ENCODE data around the gene SPO11. TPM values are rescaled to one million over a fixed set of nuclear protein-coding genes. Genes with fewer than 3 reads are reported as not detected.

SPO11 gene
- total RNA-seq, 1 experiment from 2014 or later, result not detected

DNA sequence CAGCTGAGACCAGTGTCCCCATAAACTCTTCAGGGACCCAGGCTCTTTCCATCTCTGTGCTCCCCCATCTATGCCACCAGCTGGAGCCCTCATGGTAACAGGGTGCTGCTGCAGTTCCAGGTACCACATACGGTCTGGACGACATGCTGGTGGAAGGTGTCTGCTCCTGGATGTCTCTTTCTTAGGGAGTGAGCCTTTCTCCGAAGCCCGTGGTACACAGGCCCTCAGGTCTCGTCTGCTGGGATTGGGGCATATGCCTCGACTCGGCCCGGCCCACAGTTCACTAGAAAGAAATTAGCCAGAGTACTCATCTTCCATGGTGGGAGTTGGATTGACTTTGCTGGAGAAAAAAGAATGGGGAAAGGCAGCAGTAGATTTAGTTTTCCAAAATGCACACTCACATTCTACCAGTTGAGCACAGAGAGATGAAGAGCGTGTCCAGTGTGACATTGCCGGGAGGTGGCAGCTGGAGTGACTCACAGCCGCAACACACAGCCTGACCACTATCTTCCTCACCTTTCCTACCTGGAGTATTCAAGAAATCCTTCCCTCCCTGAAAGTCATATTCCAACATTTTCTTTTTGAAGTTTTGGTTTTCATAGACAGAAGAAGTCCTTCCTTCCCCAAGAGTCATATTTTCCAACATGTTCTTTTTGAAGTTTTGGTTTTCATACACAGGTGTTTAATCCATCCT is 18.6 kb upstream of the SPO11 start:
- no peak for DNase-seq (ENCODE audit: low spot score)

DNA sequence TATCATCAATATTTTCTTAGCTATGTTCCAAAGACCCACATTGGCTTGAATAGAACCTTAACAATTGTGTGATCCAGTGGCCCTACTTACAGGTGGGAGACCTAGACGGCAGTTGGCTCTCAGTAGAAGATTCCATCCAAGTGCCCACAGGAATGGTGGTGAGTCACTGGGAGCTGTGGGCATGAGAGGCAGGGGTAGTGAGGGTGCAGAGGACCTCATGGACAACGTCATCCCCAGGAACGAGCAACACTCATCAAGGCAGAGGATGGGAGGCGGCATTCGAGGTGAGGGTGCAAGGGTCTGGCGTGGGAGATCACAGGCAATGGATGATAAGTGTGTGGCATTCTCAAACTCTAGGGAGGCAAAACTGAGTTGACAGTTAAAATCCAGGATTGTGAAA is 17.5 kb upstream of the SPO11 start:
- DNase-seq (ENCODE audit: low spot score), result no peak

DNA sequence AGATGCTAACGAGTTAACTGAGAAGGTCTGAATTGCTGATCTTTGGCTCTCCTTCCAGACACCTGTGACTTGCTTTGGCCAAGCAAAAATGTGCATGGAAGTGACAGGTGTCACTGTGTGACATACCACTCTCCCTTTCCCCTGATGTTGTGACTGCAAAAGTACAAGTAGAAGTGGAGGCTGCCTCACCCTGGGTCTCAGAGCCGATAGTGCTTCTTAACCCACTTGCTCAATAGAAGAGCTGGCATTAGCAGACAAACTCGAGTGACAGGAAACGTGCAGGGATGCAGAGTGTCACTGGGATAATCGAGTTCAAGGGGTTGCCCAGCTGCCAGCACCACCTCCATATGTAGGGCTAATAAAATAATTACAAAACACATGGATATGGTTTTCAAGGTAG is 16.4 kb upstream of the SPO11 start:
- DNase-seq (ENCODE audit: low spot score), result no peak

DNA sequence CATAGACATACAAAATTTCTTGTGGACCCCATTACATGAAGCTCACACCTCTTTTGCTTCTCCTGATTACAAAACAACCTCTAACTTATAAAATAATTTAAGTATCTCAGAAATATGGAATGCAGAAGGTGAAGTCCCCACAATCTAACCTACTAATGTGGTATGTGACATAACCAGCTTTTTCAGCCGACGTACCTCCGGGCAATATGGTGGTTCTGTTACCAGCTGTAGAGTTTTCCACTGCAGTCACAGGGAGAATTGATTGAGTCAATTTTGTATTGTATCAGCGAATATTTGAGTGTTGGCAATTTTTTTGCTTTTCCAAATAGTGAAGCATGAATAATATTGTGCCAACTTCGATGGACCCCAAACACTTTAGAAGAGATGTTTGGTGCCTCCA is 15.7 kb upstream of the SPO11 start:
- no peak for DNase-seq (ENCODE audit: low spot score)

DNA sequence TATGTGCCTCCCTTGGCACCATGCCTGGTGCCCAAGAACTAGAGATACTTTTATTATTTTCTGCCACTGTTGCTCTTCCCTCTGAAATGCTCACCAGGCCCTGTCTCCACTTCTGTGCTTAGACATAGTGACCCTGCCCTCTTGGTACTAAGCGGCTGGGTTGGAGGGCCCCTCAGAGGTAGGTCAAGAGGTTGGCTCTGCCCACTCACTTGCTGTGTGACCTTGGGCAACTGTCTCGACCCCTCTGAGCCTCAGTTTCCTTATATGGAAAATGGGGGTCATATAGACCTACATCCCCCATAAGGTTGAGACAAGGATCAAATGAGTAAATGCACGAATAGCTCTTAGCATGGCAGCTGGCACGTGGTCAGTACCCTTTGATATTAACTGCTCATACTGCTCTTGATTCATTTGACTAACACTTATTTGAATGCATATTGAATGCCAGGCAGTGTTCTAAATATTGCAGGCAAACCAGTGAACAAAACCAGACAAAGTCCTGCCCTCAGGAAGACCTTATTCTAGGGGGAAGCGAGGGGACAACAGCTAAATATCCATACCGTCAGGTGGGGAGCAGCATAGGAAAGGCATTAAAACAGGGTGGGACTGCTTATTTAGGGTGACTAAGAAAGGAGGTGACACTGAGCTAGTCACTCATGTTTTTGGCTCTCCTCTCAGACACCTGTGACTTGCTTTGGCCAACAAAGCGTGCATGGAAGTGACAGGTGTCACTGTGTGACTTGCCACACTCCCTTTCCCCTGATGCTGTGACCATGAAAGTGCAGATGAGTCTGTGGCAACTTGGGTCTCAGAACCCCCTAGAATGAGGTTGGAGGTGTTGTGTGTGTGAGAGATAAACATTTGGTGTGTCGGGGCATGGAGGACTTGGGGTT is 14.3 kb upstream of the SPO11 start:
- no peak for DNase-seq (ENCODE audit: low spot score)

DNA sequence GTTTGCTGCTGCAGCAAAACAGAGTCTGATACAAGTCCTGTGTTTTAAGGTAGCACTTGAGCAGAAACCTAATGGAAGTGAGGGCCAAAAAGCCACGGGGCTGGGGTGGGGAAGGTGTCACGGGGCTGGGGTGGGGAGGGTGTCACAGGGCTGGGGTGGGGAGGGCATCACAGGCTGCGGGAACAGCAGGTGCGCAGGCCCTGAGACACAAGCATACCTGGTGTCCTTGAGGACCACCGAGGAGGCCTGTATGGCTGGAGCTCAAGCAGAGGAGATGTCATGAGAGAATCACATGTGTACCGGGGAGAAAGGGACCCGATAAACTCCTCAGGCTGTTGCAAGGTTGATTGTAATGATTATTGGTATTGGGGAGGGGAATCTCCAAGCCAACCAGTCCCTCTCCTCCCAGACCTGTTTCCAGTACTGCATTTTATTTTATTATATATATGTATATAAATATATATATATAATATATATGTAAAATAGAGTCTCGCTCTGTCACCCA is 13.6 kb upstream of the SPO11 start:
- DNase-seq (ENCODE audit: low spot score), result no peak

DNA sequence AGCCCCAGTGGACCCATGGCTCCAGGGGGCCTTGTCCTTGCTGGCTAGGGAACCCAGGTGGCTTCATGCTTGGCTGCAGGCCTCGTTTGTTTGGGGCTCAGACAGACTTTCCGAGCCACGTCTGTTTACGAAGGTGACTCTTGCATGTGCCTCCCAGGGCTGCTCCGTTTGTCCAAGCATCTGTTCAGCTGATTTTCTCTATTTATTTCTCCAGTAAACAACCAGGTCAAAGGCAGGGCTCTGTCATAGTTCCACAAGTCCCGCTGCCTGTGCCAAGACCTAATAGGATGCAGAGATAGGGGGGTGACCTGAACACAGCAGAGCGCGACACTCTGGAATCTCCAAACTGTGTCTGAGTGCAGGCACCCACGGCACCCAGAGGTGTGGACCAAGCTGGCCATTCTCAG is 12.8 kb upstream of the SPO11 start:
- no peak for DNase-seq (ENCODE audit: low spot score)

DNA sequence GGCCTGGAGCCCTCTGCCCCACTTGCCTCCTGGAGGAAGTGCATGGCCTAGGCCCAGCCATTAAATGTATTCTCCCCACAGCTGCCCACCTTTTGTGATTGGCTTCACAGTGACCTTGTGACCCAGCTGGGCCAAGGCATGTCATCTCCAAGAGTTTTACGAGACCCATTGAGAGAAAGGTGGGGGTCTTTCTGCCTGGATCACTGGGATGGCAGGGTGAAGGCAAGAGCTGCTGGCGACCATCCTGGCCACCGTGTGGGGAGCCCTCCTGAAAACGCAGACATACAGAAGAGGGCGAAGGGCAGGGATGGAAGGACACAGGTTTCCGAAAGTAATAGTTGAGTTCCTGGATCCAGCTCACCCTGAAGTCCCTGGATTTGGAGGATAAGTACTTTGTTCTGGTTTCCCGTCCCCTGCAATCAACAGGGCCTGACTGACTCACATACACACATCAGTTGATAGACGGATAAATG is 12.3 kb upstream of the SPO11 start:
- DNase-seq (ENCODE audit: low spot score), result no peak

DNA sequence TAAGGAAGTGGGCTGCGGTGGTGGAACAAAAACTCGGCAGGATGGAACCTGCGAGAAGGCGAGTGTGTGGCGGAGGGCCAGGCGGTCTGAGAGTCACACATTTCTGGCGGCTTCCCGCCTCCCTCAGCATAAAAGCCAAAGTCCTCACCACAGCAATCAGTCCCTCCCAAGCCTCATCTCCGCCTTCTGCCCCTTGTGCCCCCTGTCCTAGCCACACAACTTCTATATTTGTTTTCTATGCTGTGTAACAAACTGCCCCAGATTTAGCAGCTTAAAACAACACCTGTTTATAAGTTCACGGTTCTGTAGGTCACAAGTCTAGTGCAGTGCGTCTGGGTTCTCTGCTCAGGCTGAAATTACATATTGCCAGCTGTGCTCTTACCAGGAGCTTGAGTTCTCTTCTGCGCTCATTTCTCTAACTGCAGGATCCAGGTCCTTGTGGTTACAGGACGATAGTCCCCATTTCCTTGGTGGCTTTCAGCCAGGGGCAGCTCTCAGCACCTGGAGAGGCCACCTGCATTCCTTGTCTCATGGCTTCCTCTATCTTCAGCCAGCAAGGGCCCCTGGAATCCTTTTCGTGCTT is 11.7 kb upstream of the SPO11 start:
- no peak for DNase-seq (ENCODE audit: low spot score)

DNA sequence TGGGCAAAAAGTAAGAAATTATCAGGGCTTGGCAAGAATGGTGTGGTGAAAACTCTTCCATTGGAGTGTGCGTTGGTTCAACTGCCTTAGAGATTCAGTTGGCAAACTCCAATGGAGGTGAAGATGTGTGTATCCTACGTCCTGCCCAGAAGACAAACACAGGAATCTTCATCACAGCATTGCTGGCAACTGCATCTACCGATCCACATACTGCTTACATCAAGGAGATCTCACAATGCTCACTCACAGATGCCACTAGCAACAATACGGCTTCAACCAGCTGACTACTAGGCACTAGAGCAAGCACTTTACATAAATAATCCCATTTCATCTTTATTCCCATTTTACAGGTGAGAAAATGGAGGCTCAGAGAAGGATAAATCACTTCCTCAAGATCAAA is 10.0 kb upstream of the SPO11 start:
- no peak for DNase-seq (ENCODE audit: low spot score)

DNA sequence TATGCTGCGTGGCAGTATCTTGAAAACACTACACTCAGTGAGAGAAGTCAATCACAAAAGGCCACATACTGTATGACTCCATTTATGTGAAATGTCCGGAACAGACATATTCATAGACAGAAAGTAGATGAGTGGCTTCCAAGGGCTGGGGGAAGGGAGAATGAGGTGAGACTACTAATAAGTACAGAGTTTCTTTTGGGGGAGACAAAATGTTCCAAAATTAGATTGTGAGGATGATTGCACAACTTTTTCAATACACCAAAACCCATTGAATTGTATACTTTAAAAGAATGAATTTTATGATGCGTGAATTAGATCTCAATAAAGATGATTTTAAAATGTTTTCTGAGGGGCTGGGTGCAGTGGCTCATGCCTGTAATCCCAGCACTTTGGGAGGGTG is 9.2 kb upstream of the SPO11 start:
- DNase-seq (ENCODE audit: low spot score), result no peak

DNA sequence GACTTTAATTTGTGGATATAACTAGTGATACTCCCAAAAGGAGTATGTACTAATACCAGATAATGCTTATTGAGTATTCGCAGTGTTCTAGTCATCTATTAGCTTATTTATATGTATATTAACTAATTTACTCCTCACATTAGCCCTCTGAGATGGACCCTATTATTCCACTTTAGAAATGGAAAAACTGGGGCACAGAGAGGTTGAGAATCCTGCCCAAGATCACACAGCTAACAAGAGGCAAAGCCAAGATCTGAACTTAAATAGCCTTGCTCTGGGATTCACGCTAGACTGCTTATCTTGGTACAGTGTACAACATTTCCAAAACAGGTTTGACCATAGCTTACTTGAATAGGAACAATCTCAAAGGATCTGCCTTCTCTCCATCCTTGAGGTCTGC is 8.5 kb upstream of the SPO11 start:
- no peak for DNase-seq (ENCODE audit: low spot score)

DNA sequence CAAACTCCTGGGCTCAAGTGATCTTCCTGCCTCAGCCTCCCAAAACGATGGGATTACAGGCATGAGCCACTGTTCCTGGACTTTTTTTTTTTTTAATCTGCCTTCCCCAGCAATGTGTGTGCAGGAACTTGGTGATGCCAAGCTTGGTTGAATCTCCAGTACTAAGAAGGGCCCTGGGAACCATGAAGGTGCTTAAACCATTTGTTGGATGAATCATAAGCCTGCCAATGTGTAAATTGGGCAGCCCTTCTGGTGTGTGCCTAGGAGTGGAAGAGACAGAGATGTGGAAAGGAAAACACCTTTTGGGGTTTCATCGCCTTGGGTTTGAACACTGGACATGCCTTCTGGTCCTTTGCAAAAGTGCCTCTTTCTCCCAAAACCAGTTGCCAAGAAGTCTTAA is 7.1 kb upstream of the SPO11 start:
- no peak for DNase-seq (ENCODE audit: low spot score)

DNA sequence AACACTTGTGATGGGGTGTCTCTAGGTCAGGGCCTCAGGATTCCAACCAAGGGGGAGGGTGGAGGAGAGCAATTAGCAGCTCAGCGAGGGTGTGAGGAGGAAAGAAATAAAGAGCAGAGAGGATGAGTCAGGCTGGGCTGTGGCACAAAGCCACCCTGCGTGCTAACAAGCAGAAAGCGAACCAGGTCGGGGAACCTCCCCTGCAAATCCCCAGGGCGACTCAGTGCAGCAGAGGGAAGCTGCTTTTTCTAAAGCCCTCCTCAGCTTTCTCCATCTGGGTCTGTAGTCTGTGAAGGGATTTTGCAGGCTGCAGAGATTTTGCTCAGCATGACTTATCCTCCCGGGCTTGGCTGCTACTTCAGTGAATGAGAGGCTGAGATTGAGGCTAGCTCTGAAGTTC is 6.6 kb upstream of the SPO11 start:
- DNase-seq (ENCODE audit: low spot score), result peak; percentile 54

DNA sequence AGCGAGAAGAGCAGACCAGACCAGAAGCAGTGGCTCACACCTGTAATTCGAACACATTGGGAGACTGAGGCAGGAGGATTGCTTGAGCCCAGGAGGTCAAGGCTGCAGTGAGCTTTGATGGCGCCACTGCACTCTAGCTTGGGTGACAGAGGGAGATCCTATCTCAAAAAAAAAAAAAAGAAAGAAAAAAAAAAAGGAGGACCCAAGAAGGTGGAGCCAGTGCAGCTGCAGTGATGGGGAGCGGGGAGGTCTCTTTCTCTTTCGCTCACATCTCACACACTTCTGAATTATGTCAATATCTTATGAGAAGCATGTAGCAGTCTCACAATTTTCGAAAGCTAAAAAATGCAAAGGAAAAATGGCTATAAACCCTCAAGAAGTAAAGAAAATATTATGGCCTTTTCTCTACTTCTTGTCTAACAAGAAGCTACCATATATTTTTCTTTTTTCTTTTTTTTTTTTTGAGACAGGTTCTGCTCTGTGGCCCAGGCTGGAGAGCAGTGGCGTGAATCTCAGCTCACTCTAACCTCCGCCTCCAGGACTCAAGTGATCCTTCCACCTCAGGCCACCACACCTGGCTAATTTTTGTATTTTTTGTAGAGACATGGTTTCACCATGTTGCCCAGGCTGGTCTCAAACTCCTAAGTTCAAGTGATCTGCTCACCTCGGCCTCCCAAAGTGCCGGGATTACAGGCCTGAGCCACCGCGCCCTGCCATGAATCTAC is 3.8 kb upstream of the SPO11 start:
- no peak for DNase-seq (ENCODE audit: low spot score)

DNA sequence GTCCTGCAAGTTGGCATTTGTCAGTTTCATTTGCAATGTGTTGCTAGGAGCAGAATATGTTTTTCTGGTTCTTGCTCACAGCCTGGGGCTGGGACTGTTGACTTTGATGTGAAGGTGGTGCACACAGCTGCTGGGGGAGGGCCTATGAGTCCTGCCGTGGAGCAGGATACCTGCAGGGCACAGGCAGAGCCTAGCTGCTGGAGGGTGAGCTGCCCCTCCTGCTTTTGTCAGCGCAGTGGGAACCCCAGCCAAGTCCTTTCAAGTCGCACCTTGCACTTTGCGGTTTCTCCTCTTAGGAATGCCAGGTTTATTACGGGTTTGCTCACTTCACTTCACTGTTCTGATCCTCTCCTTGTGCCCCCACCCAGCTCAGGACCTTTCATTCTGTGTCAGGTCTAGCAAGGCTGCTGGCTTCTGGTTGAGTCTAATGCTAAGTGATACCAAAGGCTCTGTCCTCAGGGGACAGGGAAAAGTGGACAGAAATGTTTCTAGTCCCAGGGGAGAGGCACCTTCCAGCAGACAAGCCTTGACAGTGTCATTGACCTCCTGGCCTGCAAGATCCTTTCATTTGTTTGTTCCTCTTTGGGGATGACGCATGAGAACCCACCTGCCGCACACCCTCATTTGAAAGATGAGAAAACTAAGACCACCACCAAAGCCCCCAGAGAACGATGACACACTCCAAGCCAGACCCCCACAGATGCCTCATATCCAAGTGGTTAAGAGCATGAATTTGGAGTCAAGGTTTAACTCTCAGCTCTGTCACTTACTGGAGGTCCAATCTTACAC is 2.7 kb upstream of the SPO11 start:
- DNase-seq (ENCODE audit: low spot score), result no peak

DNA sequence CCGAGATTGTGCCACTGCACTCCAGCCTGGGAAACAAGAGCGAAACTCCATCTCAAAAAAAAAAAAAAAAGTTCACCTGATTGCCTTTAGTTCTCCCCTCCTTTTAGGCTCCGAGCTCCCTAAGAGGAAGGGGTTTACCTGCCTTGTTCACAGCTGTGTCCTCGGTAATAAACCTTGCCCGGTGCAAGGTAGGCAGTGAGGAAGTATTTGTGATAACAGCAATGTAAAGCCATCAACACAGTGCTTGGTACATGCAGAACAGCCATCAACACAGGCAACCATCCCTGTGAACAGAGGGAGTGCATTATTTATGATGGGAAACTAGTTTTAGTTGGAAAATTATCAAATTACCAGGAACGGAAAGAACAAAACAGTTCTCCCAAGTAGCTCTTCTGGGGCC is 1.8 kb upstream of the SPO11 start:
- no peak for DNase-seq (ENCODE audit: low spot score)

DNA sequence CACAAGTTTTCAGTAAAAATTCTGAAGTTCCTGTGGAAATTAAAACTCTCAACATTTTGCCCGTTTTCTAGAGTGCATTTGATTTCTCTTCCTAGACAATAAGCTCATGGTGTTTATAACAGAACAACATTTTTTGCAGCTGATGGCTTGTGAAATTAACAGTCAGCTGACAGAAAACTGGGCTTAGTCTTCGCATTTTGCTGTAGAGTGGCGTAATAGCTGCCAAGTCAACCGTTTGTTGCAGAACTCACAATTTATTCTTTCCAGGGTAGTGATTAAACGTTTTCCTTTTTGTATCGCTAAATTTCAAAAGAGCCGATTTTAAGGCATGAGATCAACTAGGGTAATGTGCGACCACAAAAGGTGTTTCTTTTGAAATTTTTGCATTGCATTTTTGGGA is 1.4 kb downstream of the SPO11 start:
- no peak for DNase-seq (ENCODE audit: low spot score)

DNA sequence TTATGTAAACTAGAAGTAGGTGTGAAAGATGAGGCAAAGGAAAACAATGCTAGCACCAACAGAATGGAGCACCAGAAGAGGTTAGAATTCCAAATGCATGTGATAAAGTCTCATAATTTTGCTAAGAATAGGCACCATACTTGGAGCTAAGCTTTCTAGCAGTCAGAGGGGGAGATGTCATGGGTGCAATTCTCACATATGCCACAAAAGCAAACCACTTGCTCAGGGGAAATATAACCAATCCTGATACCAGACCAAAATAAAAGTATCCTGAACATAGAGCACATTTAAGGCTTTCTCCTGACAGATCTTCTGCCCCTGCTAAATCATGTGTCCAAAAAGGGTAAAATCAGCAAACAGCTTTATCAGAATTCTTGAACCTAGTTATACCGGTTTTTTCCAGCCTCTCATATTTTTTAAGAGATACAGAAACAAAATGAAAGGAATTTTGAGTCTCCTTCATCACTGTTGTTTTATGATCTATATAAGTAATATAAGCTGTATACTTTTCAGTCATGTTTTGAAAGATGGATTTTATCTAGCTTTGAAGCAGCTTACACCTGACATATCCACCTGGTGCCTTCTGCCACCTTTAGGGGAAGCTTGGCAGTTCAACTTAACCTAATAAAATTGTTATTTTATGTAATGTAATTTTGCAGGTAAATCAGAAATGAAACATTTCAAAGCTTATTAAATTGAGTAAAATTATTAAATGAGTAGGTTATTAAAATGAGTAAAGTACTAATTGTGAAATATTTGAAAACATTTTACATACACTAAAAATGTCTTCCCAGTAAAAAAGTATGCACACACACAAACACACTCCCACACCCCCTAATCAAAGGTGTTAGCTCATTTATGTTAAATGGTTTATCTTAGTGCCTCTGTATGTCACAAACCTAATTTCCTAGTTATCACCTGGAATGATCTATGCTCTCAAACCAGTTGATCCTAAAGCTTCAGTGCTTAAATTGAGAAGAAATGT is 2.8 kb downstream of the SPO11 start:
- DNase-seq (ENCODE audit: low spot score), result no peak

DNA sequence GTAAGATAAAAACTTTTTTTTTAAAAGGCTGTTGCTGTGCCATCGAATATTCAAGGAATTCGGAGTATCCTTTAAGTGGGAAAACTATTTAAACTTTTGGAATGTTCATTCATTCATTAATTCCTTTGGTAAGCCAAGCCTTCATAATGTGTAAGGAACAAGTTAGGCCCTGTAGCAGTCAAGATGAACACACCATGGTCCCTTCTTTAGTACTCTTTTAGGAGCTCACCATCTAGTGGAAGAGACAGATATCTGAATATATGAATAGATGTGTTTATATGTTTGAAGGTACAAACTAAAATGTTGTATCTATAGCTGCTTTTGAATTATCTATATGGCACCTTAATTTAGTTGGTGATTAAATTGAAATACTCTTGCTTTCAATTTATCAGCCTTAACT is 5.8 kb downstream of the SPO11 start:
- peak; percentile 40 for DNase-seq (ENCODE audit: low spot score)
